Ishikawa (cell line): ENCODE measurements around the gene CCDC121.
A peak's percentile ranks its signal among the peaks of the same experiment; 100 is the strongest.

Experiments used
- CEBPB ChIP-seq: IDR thresholded peaks from 2 replicates; pipeline ENCODE4 v1.6.1; 2012
- CREB1 ChIP-seq: IDR thresholded peaks from 2 replicates; pipeline ENCODE4 v1.6.1; 2012; ENCODE audit warnings: low read depth
- EGR1 ChIP-seq: IDR thresholded peaks from 2 replicates; pipeline ENCODE4 v1.6.1; 2012
- EP300 ChIP-seq: IDR thresholded peaks from 2 replicates; pipeline ENCODE4 v1.6.1; 2012; ENCODE audit warnings: borderline replicate concordance
- FOXM1 ChIP-seq: IDR thresholded peaks from 2 replicates; pipeline ENCODE4 v1.6.1; 2012; ENCODE audit warnings: low read depth, borderline replicate concordance
- NFIC ChIP-seq: IDR thresholded peaks from 2 replicates; pipeline ENCODE4 v1.6.1; 2012
- RAD21 ChIP-seq: IDR thresholded peaks from 2 replicates; pipeline ENCODE4 v1.6.1; 2012; ENCODE audit warnings: low read depth
- TAF1 ChIP-seq: IDR thresholded peaks from 2 replicates; pipeline ENCODE4 v1.6.1; 2012; ENCODE audit warnings: low read depth, mild to moderate bottlenecking
- TCF12 ChIP-seq: IDR thresholded peaks from 2 replicates; pipeline ENCODE4 v1.6.1; 2012; ENCODE audit warnings: low read depth
- TEAD4 ChIP-seq: IDR thresholded peaks from 2 replicates; pipeline ENCODE4 v1.6.1; 2012
- YY1 ChIP-seq: IDR thresholded peaks from 2 replicates; pipeline ENCODE4 v1.6.1; 2012; ENCODE audit warnings: low read depth
- ZBTB7A ChIP-seq: IDR thresholded peaks from 2 replicates; pipeline ENCODE4 v1.6.1; 2012; ENCODE audit warnings: low read depth
- TF ChIP-seq, protein P1 (sequence below): IDR thresholded peaks from 2 replicates; pipeline ENCODE4 v1.6.1; 2012
- TF ChIP-seq, protein P2 (sequence below): IDR thresholded peaks from 2 replicates; pipeline ENCODE4 v1.6.1; 2012
- TF ChIP-seq, protein P3 (sequence below): IDR thresholded peaks from 2 replicates; pipeline ENCODE4 v1.6.1; 2012; ENCODE audit warnings: low read depth, mild to moderate bottlenecking

Gene CCDC121

DNA sequence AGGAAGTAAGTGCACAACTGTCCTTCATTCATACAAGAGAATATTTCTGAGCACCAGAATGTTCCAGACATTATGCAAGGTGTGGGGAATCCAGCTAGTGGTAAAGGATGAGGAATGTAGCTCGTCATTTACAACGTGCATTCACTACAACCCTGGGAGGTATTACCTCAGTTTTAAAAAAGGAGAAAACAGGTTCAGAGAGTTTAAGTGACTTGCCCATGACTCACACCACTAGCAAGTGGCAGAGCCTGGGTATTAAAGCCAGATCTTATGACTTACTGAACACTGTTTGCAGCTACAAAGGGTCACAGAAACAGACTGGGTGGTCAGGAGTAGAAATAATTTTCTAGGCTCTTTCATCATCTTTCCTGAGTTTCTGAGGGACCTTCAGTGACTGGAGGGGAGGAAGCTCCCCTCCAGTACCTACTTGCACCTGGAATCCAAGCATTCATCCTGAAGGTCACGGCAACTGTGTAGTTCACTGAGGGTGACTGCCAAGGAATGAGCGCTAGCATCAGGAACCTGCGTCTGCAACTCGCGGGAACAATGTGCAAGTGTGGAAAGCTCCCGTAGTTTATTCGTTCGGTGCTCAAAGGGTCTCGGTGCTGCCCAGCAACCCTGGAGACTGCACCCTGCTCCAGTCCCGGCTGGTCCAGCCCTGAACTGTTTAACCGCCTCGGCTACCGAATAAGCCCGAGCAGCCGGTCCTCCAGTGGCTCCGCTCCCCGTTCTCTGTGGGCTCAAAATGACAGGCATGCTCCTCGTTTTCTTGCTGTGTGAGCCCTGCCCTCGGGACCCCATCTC lies 647 bp downstream of the CCDC121 start:
- no peak for TF ChIP-seq RAD21
- TF ChIP-seq EP300 = peak; percentile 28; the same call in 1 of the 2 replicates
- peak; percentile 58 for TF ChIP-seq TEAD4

DNA sequence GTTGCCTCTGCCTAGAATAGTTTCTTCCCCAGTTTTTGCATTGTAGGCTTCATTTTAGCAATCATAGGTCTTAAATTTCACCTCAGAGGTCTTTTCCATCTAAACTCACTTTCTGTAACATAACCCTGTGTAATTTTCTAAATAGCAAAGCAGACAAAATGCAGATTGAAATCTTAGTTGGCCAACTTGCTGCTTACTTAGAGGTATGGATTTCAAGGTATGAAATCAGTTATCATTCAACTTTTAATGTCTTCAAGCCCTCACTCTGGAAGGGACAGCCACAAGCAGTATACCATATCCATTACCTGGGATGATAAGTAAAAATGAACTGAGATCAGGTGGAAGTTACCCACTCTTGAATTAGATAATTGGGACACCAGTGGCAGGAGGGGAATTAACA lies 3.9 kb downstream of the CCDC121 start:
- TF ChIP-seq TAF1 (no peak), CEBPB (no peak)
- TF ChIP-seq, protein P1, sequence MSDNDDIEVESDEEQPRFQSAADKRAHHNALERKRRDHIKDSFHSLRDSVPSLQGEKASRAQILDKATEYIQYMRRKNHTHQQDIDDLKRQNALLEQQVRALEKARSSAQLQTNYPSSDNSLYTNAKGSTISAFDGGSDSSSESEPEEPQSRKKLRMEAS = no peak

DNA sequence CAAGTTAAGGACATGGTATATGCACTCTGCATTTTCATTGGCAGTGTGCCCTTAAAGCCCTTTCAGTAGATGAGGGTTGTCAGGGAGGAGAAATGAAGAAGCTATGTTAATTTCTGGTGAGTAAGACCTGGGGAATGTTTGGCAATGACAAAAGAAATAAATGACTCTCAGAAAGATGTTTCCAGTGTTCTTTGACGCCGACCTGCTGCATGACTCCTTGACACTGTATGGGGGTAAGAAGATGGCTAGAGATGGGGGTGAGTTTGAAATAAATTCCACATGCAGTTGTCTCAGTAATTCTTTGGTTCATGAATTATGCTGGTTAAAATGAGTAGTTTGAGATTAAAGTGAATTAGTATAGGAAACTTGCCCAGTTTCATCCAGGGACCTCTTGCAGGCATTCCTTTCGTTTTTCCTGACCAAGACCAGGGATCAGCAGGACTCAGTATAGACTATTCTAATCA lies 5.9 kb downstream of the CCDC121 start:
- TF ChIP-seq TEAD4 (peak; percentile 66; the same call in 1 of the 2 replicates), TCF12 (no peak), ZBTB7A (no peak), NFIC (0 out of 2 replicates have a peak, but pooled peaks have one; percentile 40)

DNA sequence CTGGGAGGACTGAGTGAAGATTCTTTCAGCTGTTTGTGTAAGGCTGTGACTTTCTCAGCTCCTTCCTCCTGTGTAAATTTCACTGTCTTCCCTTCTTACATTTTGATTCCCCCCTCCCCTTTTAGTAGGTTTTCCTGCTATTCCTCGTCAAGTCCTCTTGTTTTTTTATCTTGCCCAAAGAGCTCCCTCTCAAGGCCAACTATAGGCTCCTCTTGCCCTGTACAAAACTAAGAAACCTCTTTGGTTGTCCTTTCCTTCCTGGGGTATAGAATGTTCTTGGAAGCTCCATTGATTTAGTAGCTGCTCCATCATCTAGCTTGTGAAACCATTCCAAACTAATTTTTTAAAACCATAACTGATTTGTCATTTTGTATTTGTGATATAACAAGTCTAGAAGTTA lies 7.3 kb downstream of the CCDC121 start:
- TF ChIP-seq CREB1 = no peak
- TF ChIP-seq ZBTB7A = no peak

DNA sequence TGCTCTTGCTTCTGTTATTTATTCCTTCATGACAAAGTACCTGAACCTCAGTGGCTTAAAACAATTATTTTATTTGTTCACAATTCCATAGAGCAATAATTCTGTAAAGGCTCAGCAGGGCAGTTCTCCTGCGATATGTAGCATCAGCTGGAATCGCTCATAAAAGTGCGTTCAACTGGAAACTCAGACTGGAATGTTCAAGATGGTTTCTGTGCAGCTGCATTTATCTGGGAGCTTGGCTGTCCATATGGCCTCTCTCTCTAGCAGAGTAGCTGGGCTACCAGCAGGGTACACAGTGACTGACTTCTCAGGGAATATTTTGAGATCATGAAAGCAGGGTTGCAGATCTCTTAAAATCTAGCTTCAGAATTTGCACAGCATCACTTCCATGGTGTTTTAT lies 13.5 kb downstream of the CCDC121 start:
- TF ChIP-seq, protein P2, sequence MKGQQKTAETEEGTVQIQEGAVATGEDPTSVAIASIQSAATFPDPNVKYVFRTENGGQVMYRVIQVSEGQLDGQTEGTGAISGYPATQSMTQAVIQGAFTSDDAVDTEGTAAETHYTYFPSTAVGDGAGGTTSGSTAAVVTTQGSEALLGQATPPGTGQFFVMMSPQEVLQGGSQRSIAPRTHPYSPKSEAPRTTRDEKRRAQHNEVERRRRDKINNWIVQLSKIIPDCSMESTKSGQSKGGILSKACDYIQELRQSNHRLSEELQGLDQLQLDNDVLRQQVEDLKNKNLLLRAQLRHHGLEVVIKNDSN = no peak
- TF ChIP-seq, protein P1 = no peak
- TF ChIP-seq TEAD4 (no peak), TAF1 (no peak), TCF12 (no peak), ZBTB7A (no peak), YY1 (no peak), CREB1 (no peak), EGR1 (no peak), CEBPB (no peak)

DNA sequence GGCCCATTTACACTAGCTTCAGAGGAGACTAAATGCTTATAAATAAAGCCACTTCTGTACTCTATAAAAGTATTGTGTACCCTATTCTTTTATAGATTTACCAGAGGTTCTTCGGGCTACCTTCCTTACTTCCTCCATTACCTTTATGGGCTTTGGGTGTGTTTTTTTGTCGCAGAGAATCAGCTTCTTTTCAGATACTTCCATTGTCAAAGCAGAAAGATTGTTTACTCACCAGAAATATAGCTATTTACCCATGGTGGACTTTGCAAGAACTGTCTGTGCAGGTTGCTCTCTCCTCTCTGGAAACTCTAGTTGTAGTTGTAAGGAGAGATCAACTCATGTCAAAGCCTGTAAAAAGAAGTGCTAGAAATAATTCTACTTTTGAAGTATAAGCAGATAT lies 14.8 kb downstream of the CCDC121 start:
- TF ChIP-seq, protein P1 = no peak
- TF ChIP-seq NFIC = no peak
- no peak for TF ChIP-seq EGR1
- TF ChIP-seq, protein P3, sequence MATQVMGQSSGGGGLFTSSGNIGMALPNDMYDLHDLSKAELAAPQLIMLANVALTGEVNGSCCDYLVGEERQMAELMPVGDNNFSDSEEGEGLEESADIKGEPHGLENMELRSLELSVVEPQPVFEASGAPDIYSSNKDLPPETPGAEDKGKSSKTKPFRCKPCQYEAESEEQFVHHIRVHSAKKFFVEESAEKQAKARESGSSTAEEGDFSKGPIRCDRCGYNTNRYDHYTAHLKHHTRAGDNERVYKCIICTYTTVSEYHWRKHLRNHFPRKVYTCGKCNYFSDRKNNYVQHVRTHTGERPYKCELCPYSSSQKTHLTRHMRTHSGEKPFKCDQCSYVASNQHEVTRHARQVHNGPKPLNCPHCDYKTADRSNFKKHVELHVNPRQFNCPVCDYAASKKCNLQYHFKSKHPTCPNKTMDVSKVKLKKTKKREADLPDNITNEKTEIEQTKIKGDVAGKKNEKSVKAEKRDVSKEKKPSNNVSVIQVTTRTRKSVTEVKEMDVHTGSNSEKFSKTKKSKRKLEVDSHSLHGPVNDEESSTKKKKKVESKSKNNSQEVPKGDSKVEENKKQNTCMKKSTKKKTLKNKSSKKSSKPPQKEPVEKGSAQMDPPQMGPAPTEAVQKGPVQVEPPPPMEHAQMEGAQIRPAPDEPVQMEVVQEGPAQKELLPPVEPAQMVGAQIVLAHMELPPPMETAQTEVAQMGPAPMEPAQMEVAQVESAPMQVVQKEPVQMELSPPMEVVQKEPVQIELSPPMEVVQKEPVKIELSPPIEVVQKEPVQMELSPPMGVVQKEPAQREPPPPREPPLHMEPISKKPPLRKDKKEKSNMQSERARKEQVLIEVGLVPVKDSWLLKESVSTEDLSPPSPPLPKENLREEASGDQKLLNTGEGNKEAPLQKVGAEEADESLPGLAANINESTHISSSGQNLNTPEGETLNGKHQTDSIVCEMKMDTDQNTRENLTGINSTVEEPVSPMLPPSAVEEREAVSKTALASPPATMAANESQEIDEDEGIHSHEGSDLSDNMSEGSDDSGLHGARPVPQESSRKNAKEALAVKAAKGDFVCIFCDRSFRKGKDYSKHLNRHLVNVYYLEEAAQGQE = no peak
- TF ChIP-seq FOXM1 = no peak
- no peak for TF ChIP-seq RAD21
- no peak for TF ChIP-seq ZBTB7A
- no peak for TF ChIP-seq TAF1
- no peak for TF ChIP-seq YY1
- TF ChIP-seq, protein P2 = no peak

DNA sequence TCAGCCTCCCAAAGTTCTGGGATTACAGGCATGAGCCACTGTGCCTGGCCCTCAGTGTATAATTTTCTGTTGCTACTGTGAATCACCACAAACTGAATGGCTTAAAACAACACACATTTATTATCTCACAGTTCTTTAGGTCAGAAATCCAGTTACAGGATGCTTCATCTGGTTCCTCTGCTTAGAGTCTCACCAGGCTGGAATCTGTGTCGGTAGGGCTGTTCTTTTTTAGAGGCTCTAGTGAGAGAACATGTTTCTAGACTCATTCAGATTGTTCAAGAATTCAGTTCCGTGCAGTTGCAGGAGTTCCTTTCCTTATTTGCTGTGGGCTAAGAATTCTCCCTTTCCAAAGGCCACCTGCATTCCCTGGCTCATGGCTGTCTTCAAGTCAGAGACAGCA lies 22.2 kb downstream of the CCDC121 start:
- no peak for TF ChIP-seq YY1
- TF ChIP-seq TAF1 = no peak

DNA sequence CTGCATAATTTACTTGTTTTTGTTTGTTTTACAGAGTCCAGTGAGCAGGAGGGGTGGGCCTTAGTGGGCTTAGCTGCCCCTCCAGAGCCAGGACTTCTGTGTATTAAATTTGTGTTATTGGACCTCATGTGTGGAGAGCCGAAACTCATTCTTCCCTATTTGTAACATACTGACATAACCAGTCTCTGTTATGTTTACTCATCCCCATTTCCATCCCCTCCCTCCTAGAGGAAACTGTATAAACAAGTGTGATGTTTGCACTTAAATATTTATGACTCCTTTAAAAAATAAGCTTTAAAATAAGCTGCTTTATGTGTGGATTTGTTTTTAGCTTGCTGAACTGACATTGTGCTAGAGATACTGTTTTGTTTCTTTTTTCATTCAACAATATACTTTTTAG lies 32.2 kb downstream of the CCDC121 start:
- no peak for TF ChIP-seq RAD21
- TF ChIP-seq NFIC = no peak
- TF ChIP-seq, protein P1 = no peak
- TF ChIP-seq CEBPB = no peak
- TF ChIP-seq EP300 = no peak
- no peak for TF ChIP-seq TAF1
- TF ChIP-seq TCF12 = no peak
- no peak for TF ChIP-seq FOXM1
- no peak for TF ChIP-seq YY1
